Measurements from ENCODE around the gene GMEB2.

The GMEB2 gene

GRCh38 chr20:63598479-63599395 lies 28.2 kb downstream of the GMEB2 start:
- peaks cover 10% of the 10 kb centered on the region; the same call in 1 of the 2 replicates for H3K36me3 ChIP-seq (replicated peaks; ENCODE audit: insufficient read depth, low read length)

GRCh38 chr20:63597651-63598478 lies 29.0 kb downstream of the GMEB2 start:
- TF ChIP-seq EZH2phosphoT487 (IDR thresholded peaks at IDR 0.05; ENCODE audit: low read length) (no peak), EZH2 (optimal IDR thresholded peaks at IDR 0.05; ENCODE audit: low read depth, low read length) (no peak), CTCF (IDR thresholded peaks at IDR 0.05; ENCODE audit: low read length) (no peak)
- Histone ChIP-seq H3F3A (ENCODE audit: insufficient read depth, low read length) (no peaks in the 10 kb centered on the region), H3K79me2 (ENCODE audit: low read length) (no peaks in the 10 kb centered on the region), H3K9ac (ENCODE audit: low read length) (no peak overlapping the region), H3K9me2 (replicated peaks; ENCODE audit: insufficient read depth, low read length) (no peaks in the 10 kb centered on the region), H3K4me3 (ENCODE audit: low read length) (no peak overlapping the region), H3K4me2 (ENCODE audit: low read depth, low read length) (no peak overlapping the region), H3K9me3 (replicated peaks; ENCODE audit: insufficient read depth, low read length) (no peaks in the 10 kb centered on the region), H2AFZ (ENCODE audit: low read length) (no peak overlapping the region), H3K36me3 (replicated peaks; ENCODE audit: insufficient read depth, low read length) (peaks cover 7% of the 10 kb centered on the region; the same call in 1 of the 2 replicates), H4K20me1 (ENCODE audit: insufficient read depth, low read length) (no peaks in the 10 kb centered on the region), H3K27ac (ENCODE audit: low read length) (no peak overlapping the region), H3K4me1 (ENCODE audit: low read length) (no peaks in the 10 kb centered on the region), H3K27me3 (replicated peaks; ENCODE audit: insufficient read depth, low read length) (no peaks in the 10 kb centered on the region)
- DNase-seq: no peak

More at GRCh38 chr20:63598479-63599395, 28.2 kb downstream of the GMEB2 start:
- H3K27ac ChIP-seq (ENCODE audit: low read length): no peak overlapping the region
- no peaks in the 10 kb centered on the region for H3K4me1 ChIP-seq (ENCODE audit: low read length)
- no peaks in the 10 kb centered on the region for H3F3A ChIP-seq (ENCODE audit: insufficient read depth, low read length)
- TF ChIP-seq CTCF (IDR thresholded peaks at IDR 0.05; ENCODE audit: low read length) (no peak), EZH2phosphoT487 (IDR thresholded peaks at IDR 0.05; ENCODE audit: low read length) (no peak), EZH2 (optimal IDR thresholded peaks at IDR 0.05; ENCODE audit: low read depth, low read length) (no peak)
- H3K79me2 ChIP-seq (ENCODE audit: low read length): no peaks in the 10 kb centered on the region
- no peaks in the 10 kb centered on the region for H3K27me3 ChIP-seq (replicated peaks; ENCODE audit: insufficient read depth, low read length)
- no peaks in the 10 kb centered on the region for H3K9me2 ChIP-seq (replicated peaks; ENCODE audit: insufficient read depth, low read length)
- no peak overlapping the region for H3K4me2 ChIP-seq (ENCODE audit: low read depth, low read length)
- no peak overlapping the region for H2AFZ ChIP-seq (ENCODE audit: low read length)
- H3K9ac ChIP-seq (ENCODE audit: low read length): no peak overlapping the region
- no peak for DNase-seq
- H3K9me3 ChIP-seq (replicated peaks; ENCODE audit: insufficient read depth, low read length): no peaks in the 10 kb centered on the region
- no peak overlapping the region for H3K4me3 ChIP-seq (ENCODE audit: low read length)
- no peaks in the 10 kb centered on the region for H4K20me1 ChIP-seq (ENCODE audit: insufficient read depth, low read length)

- H3K9ac ChIP-seq (ENCODE audit: low read length): no peak overlapping the region
- H3K36me3 ChIP-seq (replicated peaks; ENCODE audit: insufficient read depth, low read length): no peaks in the 10 kb centered on the region; the same call in 1 of the 2 replicates
- no peak for TF ChIP-seq CTCF (IDR thresholded peaks at IDR 0.05; ENCODE audit: low read length)
- no peak for TF ChIP-seq EZH2 (optimal IDR thresholded peaks at IDR 0.05; ENCODE audit: low read depth, low read length)
- no peak for TF ChIP-seq EZH2phosphoT487 (IDR thresholded peaks at IDR 0.05; ENCODE audit: low read length)
These were observed 30.5 kb downstream of the GMEB2 start for GRCh38 chr20:63596423-63596822.

More at GRCh38 chr20:63596423-63596822, 30.5 kb downstream of the GMEB2 start:
- no peaks in the 10 kb centered on the region for H3K9me2 ChIP-seq (replicated peaks; ENCODE audit: insufficient read depth, low read length)
- no peak overlapping the region for H3K4me3 ChIP-seq (ENCODE audit: low read length)
- no peaks in the 10 kb centered on the region for H3K9me3 ChIP-seq (replicated peaks; ENCODE audit: insufficient read depth, low read length)
- no peaks in the 10 kb centered on the region for H4K20me1 ChIP-seq (ENCODE audit: insufficient read depth, low read length)
- H2AFZ ChIP-seq (ENCODE audit: low read length): no peak overlapping the region
- no peaks in the 10 kb centered on the region for H3K27me3 ChIP-seq (replicated peaks; ENCODE audit: insufficient read depth, low read length)
- no peak overlapping the region for H3K4me2 ChIP-seq (ENCODE audit: low read depth, low read length)
- H3K4me1 ChIP-seq (ENCODE audit: low read length): no peaks in the 10 kb centered on the region
- H3F3A ChIP-seq (ENCODE audit: insufficient read depth, low read length): no peaks in the 10 kb centered on the region
- H3K79me2 ChIP-seq (ENCODE audit: low read length): no peaks in the 10 kb centered on the region
- H3K27ac ChIP-seq (ENCODE audit: low read length): no peak overlapping the region
- DNase-seq: no peak
